ENCODE data around the gene KCNIP3. TPM values are rescaled to one million over a fixed set of nuclear protein-coding genes. Genes with fewer than 3 reads are reported as not detected.

Gene KCNIP3
- total and polyA plus RNA-seq, 4 donors, result 0.26 to 1.1 (median 0.62) TPM

GRCh38 chr2:95275601-95276243, 21.4 kb upstream of the KCNIP3 start:
- H3K36me3 ChIP-seq (ENCODE audit: control insufficient read depth in 4 of 4, insufficient read depth in 3 of 4, low read depth in 1 of 4, low read length in 3 of 4), result no peaks in the 10 kb centered on the region
- no peaks in the 10 kb centered on the region for H3K4me1 ChIP-seq (ENCODE audit: control insufficient read depth in 4 of 4, insufficient read depth in 4 of 4, low read length in 3 of 4)
- no peak overlapping the region for H3K9ac ChIP-seq (ENCODE audit: low read depth in 1 of 2, low read length in 2 of 2)
- no peak overlapping the region for H3K27ac ChIP-seq (ENCODE audit: low read depth in 1 of 2, low read length in 2 of 2)
- TF ChIP-seq REST (IDR thresholded peaks at IDR 0.05) (no peak), EGR1 (IDR thresholded peaks at IDR 0.05; ENCODE audit: low read depth in 2 of 2) (no peak), MAX (IDR thresholded peaks at IDR 0.05) (no peak), SP1 (IDR thresholded peaks at IDR 0.05) (no peak), CTCF (IDR thresholded peaks at IDR 0.05; ENCODE audit: low read depth, low read length, missing input control) (no peak), TAF1 (conservative IDR thresholded peaks at IDR 0.05) (no peak), RAD21 (IDR thresholded peaks at IDR 0.05) (no peak), GABPA (IDR thresholded peaks at IDR 0.05 in 1 of 2, conservative IDR thresholded peaks at IDR 0.05 in 1 of 2) (no peak), FOXA2 (IDR thresholded peaks at IDR 0.05) (no peak), HNF4G (IDR thresholded peaks at IDR 0.05) (no peak), JUND (IDR thresholded peaks at IDR 0.05) (no peak), RXRA (IDR thresholded peaks at IDR 0.05) (no peak), FOXA1 (IDR thresholded peaks at IDR 0.05) (no peak), HNF4A (conservative IDR thresholded peaks at IDR 0.05) (no peak), YY1 (IDR thresholded peaks at IDR 0.05) (no peak)
- no peaks in the 10 kb centered on the region for H3K9me3 ChIP-seq (ENCODE audit: control insufficient read depth in 4 of 4, low read length in 3 of 4)
- no peaks in the 10 kb centered on the region for H3K27me3 ChIP-seq (ENCODE audit: control insufficient read depth in 4 of 4, insufficient read depth in 4 of 4, low read length in 3 of 4)
- DNase-seq (ENCODE audit: low spot score), result no peak
- no peak overlapping the region for H3K4me3 ChIP-seq (ENCODE audit: low read depth in 1 of 3, low read length in 3 of 3)
- 88% methylated on average over 28 of the region's 28 CpGs for WGBS

- 91% methylated on average over 22 of the region's 22 CpGs for WGBS
- TF ChIP-seq TAF1 (conservative IDR thresholded peaks at IDR 0.05), result no peak
- no peak for TF ChIP-seq NR2F2 (IDR thresholded peaks at IDR 0.05)
- TF ChIP-seq REST (IDR thresholded peaks at IDR 0.05), result no peak
- TF ChIP-seq CTCF (IDR thresholded peaks at IDR 0.05; ENCODE audit: low read depth, low read length, missing input control), result no peak
- no peak for TF ChIP-seq FOXA1 (IDR thresholded peaks at IDR 0.05)
- no peak for TF ChIP-seq SP1 (IDR thresholded peaks at IDR 0.05)
- no peak for TF ChIP-seq JUND (IDR thresholded peaks at IDR 0.05)
- no peak for TF ChIP-seq RAD21 (IDR thresholded peaks at IDR 0.05)
- TF ChIP-seq FOXA2 (IDR thresholded peaks at IDR 0.05), result no peak
- no peak for TF ChIP-seq ZBTB33 (IDR thresholded peaks at IDR 0.05)
- no peak for TF ChIP-seq YY1 (IDR thresholded peaks at IDR 0.05)
These were observed 20.8 kb upstream of the KCNIP3 start for GRCh38 chr2:95276244-95276887.

More at GRCh38 chr2:95276244-95276887, 20.8 kb upstream of the KCNIP3 start:
- H3K27me3 ChIP-seq (ENCODE audit: control insufficient read depth in 4 of 4, insufficient read depth in 4 of 4, low read length in 3 of 4), result no peaks in the 10 kb centered on the region
- no peak for DNase-seq (ENCODE audit: low spot score)
- H3K9me3 ChIP-seq (ENCODE audit: control insufficient read depth in 4 of 4, low read length in 3 of 4), result no peaks in the 10 kb centered on the region
- H3K4me1 ChIP-seq (ENCODE audit: control insufficient read depth in 4 of 4, insufficient read depth in 4 of 4, low read length in 3 of 4), result no peaks in the 10 kb centered on the region
- no peaks in the 10 kb centered on the region for H3K36me3 ChIP-seq (ENCODE audit: control insufficient read depth in 4 of 4, insufficient read depth in 3 of 4, low read depth in 1 of 4, low read length in 3 of 4)
- H3K9ac ChIP-seq (ENCODE audit: low read depth in 1 of 2, low read length in 2 of 2), result no peak overlapping the region
- no peak overlapping the region for H3K4me3 ChIP-seq (ENCODE audit: low read depth in 1 of 3, low read length in 3 of 3)
- no peak overlapping the region for H3K27ac ChIP-seq (ENCODE audit: low read depth in 1 of 2, low read length in 2 of 2)

Data from liver (tissue), 9 donors.